ENCODE measurements around the gene CXCR4.

DNA sequence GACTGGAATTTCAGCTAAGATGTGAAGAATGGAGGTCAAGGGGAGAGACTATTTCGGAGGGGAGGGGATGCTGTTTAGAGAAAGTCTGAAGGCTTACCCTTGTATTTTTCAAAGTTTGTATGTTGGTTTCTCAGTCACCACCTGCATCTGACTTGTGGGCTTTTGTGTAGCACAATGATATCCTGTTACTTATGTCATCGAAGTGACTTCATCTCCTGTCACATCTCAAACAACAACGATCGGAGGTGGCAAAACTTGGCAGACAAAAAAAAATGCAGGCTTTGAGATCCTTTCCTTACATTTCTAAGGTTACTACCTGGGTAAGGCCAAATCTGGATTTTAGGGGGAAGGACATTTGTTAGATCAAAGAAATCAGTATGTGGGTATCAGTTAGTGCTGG, 11.7 kb upstream of the CXCR4 start:
- TF ChIP-seq, protein P1, sequence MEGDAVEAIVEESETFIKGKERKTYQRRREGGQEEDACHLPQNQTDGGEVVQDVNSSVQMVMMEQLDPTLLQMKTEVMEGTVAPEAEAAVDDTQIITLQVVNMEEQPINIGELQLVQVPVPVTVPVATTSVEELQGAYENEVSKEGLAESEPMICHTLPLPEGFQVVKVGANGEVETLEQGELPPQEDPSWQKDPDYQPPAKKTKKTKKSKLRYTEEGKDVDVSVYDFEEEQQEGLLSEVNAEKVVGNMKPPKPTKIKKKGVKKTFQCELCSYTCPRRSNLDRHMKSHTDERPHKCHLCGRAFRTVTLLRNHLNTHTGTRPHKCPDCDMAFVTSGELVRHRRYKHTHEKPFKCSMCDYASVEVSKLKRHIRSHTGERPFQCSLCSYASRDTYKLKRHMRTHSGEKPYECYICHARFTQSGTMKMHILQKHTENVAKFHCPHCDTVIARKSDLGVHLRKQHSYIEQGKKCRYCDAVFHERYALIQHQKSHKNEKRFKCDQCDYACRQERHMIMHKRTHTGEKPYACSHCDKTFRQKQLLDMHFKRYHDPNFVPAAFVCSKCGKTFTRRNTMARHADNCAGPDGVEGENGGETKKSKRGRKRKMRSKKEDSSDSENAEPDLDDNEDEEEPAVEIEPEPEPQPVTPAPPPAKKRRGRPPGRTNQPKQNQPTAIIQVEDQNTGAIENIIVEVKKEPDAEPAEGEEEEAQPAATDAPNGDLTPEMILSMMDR (IDR thresholded peaks at IDR 0.05), result no peak
- no peak for TF ChIP-seq POLR2A (IDR thresholded peaks at IDR 0.05)

Measured in testis (tissue), 2 donors.